GM10266 (cell line): ENCODE results near the gene HK1.

Experiments used
- DNase-seq: peaks from one replicate; pipeline ENCODE4 v3.0.0; 2012; ENCODE audit errors: extremely low spot score
- CTCF ChIP-seq: IDR thresholded peaks from 2 replicates; pipeline ENCODE4 v1.5.1; 2012; ENCODE audit warnings: mild to moderate bottlenecking, low read depth; ENCODE audit not compliant: control insufficient read depth, insufficient read depth; ENCODE audit errors: missing control alignments

HK1 gene

GRCh38 chr10:69254877-69255276 is 23.4 kb upstream of the HK1 start:
- DNase-seq = no peak
- no peak for TF ChIP-seq CTCF

GRCh38 chr10:69259547-69260243 is 18.6 kb upstream of the HK1 start:
- TF ChIP-seq CTCF = no peak
- no peak for DNase-seq

GRCh38 chr10:69261184-69261583 is 17.1 kb upstream of the HK1 start:
- TF ChIP-seq CTCF = no peak
- no peak for DNase-seq

GRCh38 chr10:69262292-69262751 is 16.0 kb upstream of the HK1 start:
- no peak for TF ChIP-seq CTCF
- no peak for DNase-seq

GRCh38 chr10:69265521-69265920 is 12.8 kb upstream of the HK1 start:
- no peak for DNase-seq
- no peak for TF ChIP-seq CTCF

- no peak for DNase-seq
- no peak for TF ChIP-seq CTCF
Observed at GRCh38 chr10:69268761-69269416, 9.4 kb upstream of the HK1 start.

GRCh38 chr10:69269761-69270160 is 8.5 kb upstream of the HK1 start:
- no peak for TF ChIP-seq CTCF
- DNase-seq = no peak
